HEK293T (cell line): Measurements from ENCODE around the gene LIMCH1.

Source experiments
- CTCF ChIA-PET: fragments of 350-600 bp; formaldehyde crosslinking; extraction: SDS; loops from one replicate; lab custom pipeline; 2021; ENCODE audit warnings: antibody characterized with exemption, inconsistent platforms; lab: Yijun Ruan, JAX
- POLR2A ChIA-PET: fragments of 350-600 bp; formaldehyde crosslinking; extraction: SDS; loops from one replicate; lab custom pipeline; 2020; ENCODE audit warnings: antibody characterized with exemption, inconsistent platforms; lab: Yijun Ruan, JAX
- DNase-seq: peaks from one replicate; pipeline ENCODE4 v3.0.0; 2012; ENCODE audit warnings: mixed read lengths; ENCODE audit errors: extremely low spot score
- ARNT ChIP-seq: fragments of 450-650 bp; IDR thresholded peaks from 2 replicates; pipeline ENCODE4 v1.6.1; 2017; ENCODE audit warnings: mild to moderate bottlenecking
- BHLHE40 ChIP-seq: fragments of 450-650 bp; IDR thresholded peaks from 2 replicates; pipeline ENCODE4 v1.6.1; 2016; ENCODE audit warnings: mild to moderate bottlenecking, moderate library complexity, borderline replicate concordance
- CTBP1 ChIP-seq: fragments of 450-650 bp; IDR thresholded peaks from 2 replicates; pipeline ENCODE4 v1.6.1; 2016; ENCODE audit warnings: borderline replicate concordance
- ELF4 ChIP-seq: fragments of 450-650 bp; IDR thresholded peaks from 2 replicates; pipeline ENCODE4 v1.6.1; 2017; ENCODE audit warnings: antibody characterized with exemption
- FOXA1 ChIP-seq: fragments of 450-650 bp; IDR thresholded peaks from 2 replicates; pipeline ENCODE4 v1.6.1; 2016; ENCODE audit warnings: mild to moderate bottlenecking
- FOXK2 ChIP-seq: fragments of 450-650 bp; IDR thresholded peaks from 2 replicates; pipeline ENCODE4 v1.6.1; 2016; ENCODE audit warnings: mild to moderate bottlenecking
- FOXM1 ChIP-seq: fragments of 450-650 bp; IDR thresholded peaks from 2 replicates; pipeline ENCODE4 v1.6.1; 2017; ENCODE audit warnings: mild to moderate bottlenecking, borderline replicate concordance
- HDGF ChIP-seq: fragments of 450-650 bp; IDR thresholded peaks from 2 replicates; pipeline ENCODE4 v1.6.1; 2017; ENCODE audit warnings: antibody characterized with exemption, borderline replicate concordance
- L3MBTL2 ChIP-seq: fragments of 450-650 bp; conservative IDR thresholded peaks from 2 replicates; pipeline ENCODE4 v1.6.1; 2016; ENCODE audit warnings: mild to moderate bottlenecking
- LEF1 ChIP-seq: fragments of 450-650 bp; IDR thresholded peaks from 2 replicates; pipeline ENCODE4 v1.6.1; 2017; ENCODE audit warnings: mild to moderate bottlenecking, borderline replicate concordance
- NFRKB ChIP-seq: fragments of 450-650 bp; IDR thresholded peaks from 2 replicates; pipeline ENCODE4 v1.6.1; 2016; ENCODE audit warnings: mild to moderate bottlenecking, moderate library complexity
- SP1 ChIP-seq: fragments of 450-650 bp; IDR thresholded peaks from 2 replicates; pipeline ENCODE4 v1.6.1; 2017
- SUZ12 ChIP-seq: fragments of 450-650 bp; IDR thresholded peaks from 2 replicates; pipeline ENCODE4 v1.6.1; 2016; ENCODE audit warnings: mild to moderate bottlenecking
- TARDBP ChIP-seq: fragments of 450-650 bp; IDR thresholded peaks from 2 replicates; pipeline ENCODE4 v1.6.1; 2016
- ZNF384 ChIP-seq: fragments of 450-650 bp; IDR thresholded peaks from 2 replicates; pipeline ENCODE4 v1.6.1; 2016
- TF ChIP-seq, protein P1 (sequence below): fragments of 450-650 bp; IDR thresholded peaks from 2 replicates; pipeline ENCODE4 v1.6.1; 2016

Gene LIMCH1

DNA sequence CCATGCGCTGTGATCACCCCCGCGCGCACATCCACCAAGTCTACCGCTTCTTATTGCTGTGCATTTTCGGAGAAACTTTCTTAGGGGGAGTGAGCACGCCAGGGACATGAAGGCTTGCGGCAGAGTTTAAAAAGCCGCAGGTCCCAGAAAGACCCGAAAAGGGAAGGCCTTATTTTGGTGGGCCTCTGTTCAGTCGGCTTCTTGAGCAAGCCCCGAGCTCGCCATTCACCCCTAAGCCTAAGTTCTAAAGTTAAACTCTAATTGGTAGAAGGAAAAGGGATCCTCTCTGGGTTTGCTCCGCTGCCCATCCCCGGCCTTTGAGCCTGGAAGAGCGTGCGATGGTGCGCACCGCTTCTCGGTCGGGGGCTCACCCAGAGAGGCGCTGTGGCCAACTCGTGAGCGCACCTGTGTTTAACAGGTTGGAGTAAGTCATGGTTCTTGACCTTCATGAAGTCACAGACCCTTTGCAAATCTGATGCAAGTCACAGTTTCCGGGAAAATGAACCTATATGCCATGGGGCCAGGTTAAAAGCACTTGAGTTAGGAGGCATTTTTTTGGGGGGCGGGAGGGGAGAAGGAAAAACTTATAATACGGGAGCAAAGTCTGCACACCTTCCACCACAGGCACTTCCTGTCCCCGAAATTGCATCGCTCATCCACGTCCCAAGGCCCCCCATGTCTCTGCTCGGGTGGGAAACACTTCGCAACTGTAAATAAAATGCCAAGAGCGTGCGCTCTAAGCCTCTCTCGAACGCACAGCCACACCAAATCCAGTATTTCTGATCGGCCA is 208.7 kb downstream of the LIMCH1 start:
- ChIA-PET POLR2A (no interaction called here), CTCF (no interaction called here)
- DNase-seq: no peak

DNA sequence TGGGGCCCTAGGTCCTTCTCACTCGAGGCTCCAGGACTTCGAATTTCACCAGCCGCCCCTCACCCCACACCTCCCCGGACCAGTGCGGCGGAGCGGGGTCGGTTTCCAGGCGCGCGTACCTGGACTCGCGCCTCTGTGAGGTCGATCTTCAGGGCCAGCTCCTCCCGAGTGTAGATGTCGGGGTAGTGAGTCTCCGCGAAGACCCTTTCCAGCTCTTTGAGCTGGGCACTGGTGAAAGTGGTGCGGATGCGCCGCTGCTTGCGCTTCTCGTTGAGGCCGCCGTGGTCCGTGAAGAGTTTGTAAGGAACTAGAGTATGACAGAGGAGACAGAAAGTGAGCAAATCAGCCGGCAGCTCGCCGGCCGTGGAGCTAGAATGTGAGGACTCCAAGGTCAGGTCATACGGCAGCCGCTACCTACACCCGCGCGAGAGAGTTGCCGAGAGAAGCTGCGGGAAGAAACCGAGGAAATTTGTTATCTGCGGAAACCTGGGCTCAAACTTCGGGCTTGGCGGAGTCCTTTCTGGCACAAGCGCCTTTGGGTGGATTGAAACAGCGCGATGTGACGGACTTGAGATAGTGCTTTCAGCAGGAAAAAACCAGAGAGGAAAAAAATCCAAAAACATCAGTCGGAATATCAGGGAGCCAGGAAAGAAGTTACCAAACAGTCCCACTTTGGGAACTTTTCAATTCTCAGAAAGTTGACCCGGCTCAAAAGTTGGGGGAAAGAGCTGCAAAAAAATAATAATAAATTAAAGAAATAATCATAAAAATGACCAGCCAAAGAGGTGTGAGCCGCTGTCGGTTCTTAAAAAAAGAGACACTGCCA is 209.5 kb downstream of the LIMCH1 start:
- no peak for DNase-seq
- CTCF ChIA-PET: no interaction called here
- TF ChIP-seq CTBP1 (no peak), NFRKB (no peak), ELF4 (no peak), SP1 (no peak), ZNF384 (no peak), FOXA1 (no peak)
- TF ChIP-seq, protein P1, sequence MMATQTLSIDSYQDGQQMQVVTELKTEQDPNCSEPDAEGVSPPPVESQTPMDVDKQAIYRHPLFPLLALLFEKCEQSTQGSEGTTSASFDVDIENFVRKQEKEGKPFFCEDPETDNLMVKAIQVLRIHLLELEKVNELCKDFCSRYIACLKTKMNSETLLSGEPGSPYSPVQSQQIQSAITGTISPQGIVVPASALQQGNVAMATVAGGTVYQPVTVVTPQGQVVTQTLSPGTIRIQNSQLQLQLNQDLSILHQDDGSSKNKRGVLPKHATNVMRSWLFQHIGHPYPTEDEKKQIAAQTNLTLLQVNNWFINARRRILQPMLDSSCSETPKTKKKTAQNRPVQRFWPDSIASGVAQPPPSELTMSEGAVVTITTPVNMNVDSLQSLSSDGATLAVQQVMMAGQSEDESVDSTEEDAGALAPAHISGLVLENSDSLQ: no peak
- POLR2A ChIA-PET: no interaction called here

More for the DNA sequence above, 208.7 kb downstream of the LIMCH1 start:
- no peak for TF ChIP-seq SUZ12
- no peak for TF ChIP-seq ZNF384
- TF ChIP-seq ELF4: no peak
- no peak for TF ChIP-seq HDGF
- TF ChIP-seq CTBP1: no peak
- TF ChIP-seq ARNT: no peak
- no peak for TF ChIP-seq SP1
- no peak for TF ChIP-seq NFRKB
- no peak for TF ChIP-seq FOXK2
- TF ChIP-seq L3MBTL2: no peak
- TF ChIP-seq BHLHE40: no peak
- TF ChIP-seq FOXM1: no peak
- no peak for TF ChIP-seq LEF1
- TF ChIP-seq FOXA1: no peak
- no peak for TF ChIP-seq TARDBP
- TF ChIP-seq, protein P1: no peak

DNA sequence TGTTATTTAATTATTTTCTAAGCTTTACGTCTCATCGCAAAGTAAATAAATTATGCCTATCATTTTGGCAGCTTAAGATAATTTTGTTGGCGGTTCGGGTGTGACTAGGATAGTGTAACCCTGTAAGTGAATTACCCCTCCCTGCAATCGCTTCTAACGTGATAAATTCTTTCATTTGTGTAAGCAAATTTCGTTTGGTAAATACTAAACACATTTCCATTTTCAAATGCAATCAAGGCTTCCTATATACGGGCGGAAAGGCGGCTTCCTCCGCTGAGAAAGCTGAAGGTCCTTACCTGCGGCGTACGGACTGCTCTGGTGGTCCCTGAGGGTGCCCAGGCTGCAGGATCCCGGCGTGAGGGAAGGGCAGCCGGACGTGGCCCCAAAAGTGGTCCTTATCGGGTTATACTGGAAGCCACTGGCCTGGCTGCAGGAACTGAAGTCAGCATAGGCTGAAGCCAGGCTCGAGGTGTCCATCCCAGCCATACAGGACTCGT is 210.2 kb downstream of the LIMCH1 start:
- CTCF ChIA-PET: no interaction called here
- TF ChIP-seq FOXA1 (no peak), ZNF384 (no peak), L3MBTL2 (no peak), SUZ12 (no peak), FOXK2 (no peak), CTBP1 (no peak), BHLHE40 (no peak), LEF1 (no peak), FOXM1 (no peak), NFRKB (no peak), ELF4 (no peak), SP1 (no peak), HDGF (no peak), TARDBP (no peak), ARNT (no peak)
- TF ChIP-seq, protein P1: no peak
- POLR2A ChIA-PET: no interaction called here
- no peak for DNase-seq

DNA sequence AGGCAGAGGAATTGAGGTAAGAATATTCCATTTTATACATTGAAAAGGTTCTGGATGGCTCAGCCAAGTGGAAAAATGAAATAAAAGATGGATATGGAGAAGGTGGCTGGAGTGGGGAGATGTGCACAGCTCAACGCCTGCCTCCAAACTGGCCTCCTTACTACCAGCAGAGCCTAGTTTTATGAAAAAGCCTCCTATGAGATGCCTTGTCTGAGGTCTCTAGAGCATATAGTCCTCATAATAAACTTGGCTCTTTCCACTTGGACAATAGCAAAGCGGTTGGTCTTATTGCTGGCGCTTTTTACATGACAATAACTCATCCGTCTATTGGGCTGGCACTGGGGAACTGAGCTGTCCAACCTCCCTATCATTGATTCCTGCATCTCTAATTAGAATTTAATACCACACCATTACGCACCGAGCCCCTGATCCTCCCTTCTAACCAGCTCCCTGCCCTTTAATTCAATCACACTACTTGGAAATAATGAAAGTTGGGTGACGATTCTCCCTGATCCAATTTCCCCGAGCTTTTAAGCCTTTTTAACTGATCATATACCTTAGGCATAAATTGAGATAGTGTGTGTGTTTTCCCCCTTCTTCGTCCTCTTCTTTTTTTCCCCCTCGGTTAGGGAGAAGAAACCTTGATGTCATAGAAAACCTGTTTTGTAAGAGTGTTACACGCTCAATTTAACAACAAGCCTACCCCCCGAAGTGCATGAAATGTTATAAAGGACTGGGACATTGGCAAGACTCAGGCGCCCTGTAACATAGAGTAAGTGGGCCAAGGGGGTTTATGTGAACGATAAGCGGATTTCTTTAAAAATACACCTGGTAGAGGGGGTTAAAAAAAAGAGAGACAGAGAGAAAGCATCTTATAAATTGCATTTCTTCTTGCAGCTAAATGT is 210.9 kb downstream of the LIMCH1 start, which contains the start of gene PHOX2B:
TSS of gene PHOX2B (minus strand) at position 155 of the 905 bp plus-strand sequence. CDS start at position 40, 115 bp downstream.
- TF ChIP-seq FOXA1 (no peak), HDGF (no peak), NFRKB (no peak), L3MBTL2 (no peak), ARNT (no peak), FOXK2 (no peak), ZNF384 (no peak), CTBP1 (no peak), BHLHE40 (no peak), LEF1 (no peak), SP1 (no peak), SUZ12 (no peak)
- TF ChIP-seq, protein P1: no peak
- POLR2A ChIA-PET: interaction anchor here (0.6 kb wide), 1 partner anchor 233 kb away, joined by 3 read pairs; no protein-coding TSS in a partner anchor
- DNase-seq: no peak
- CTCF ChIA-PET: interaction anchor here (0.6 kb wide), 1 partner anchor 10 kb away, joined by 3 read pairs; no protein-coding TSS in a partner anchor
